ENCODE results near the gene PEAK1. TPM values are rescaled to one million over a fixed set of nuclear protein-coding genes. Genes with fewer than 3 reads are reported as not detected.

The PEAK1 gene
- total RNA-seq, 1 donor from 2014 or later = 60.0 TPM

DNA sequence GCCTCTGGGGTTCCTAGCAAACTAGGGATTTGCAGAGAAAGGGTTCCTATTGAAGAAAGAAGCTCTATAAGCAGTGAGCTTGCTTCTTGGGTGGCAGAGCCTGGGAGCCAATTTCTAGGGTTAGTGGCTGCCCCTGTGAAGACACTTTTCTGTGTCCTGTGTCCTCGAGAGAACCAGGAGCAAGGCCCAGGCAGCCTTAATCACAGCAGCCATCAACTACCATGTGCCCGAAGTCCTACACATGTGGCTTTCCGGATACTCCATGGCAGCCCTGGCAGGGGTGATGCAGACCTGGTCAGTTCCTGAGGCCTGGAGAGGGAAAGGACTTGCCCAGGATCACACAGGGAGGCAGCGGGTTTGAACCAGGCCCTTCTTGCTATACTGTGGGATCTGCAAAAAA, 321.3 kb downstream of the PEAK1 start:
- Histone ChIP-seq H3K4me1 (ENCODE audit: control insufficient read depth in 3 of 3, insufficient read depth in 3 of 3, low read length in 3 of 3) (no peaks in the 10 kb centered on the region), H3K4me3 (ENCODE audit: low read length in 3 of 3) (no peak overlapping the region), H3K27me3 (ENCODE audit: control insufficient read depth in 3 of 3, insufficient read depth in 3 of 3, low read length in 3 of 3) (no peaks in the 10 kb centered on the region), H3K27ac (ENCODE audit: low read depth, low read length) (no peak overlapping the region), H3K36me3 (ENCODE audit: control insufficient read depth in 3 of 3, insufficient read depth in 3 of 3, low read length in 3 of 3) (no peaks in the 10 kb centered on the region), H3K9ac (ENCODE audit: low read depth in 1 of 3, low read length in 3 of 3) (no peak overlapping the region), H3K9me3 (ENCODE audit: control insufficient read depth in 3 of 3, low read length in 3 of 3) (no peaks in the 10 kb centered on the region)

DNA sequence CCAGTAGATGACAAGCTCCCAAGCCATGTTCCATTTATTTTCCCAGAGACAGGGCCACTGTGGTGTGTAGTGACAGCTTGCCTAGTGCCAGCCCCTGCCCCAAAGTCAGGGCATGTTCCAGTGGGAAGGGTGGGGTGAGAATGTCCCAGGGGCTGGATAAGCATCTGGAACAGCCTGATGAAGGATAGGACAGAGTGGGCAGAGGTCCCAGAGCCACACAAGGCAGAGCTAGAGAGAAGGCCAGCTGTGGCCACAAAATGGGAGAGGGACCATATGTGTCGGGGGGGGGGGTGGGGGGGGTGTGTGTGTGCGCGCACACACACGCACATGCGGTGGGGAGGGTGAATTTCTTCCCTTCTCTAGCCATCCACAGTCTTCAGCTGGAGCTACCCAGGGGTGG, 322.0 kb downstream of the PEAK1 start:
- Histone ChIP-seq H3K4me3 (ENCODE audit: low read length in 3 of 3) (no peak overlapping the region), H3K36me3 (ENCODE audit: control insufficient read depth in 3 of 3, insufficient read depth in 3 of 3, low read length in 3 of 3) (no peaks in the 10 kb centered on the region), H3K27ac (ENCODE audit: low read depth, low read length) (no peak overlapping the region), H3K9me3 (ENCODE audit: control insufficient read depth in 3 of 3, low read length in 3 of 3) (no peaks in the 10 kb centered on the region), H3K4me1 (ENCODE audit: control insufficient read depth in 3 of 3, insufficient read depth in 3 of 3, low read length in 3 of 3) (no peaks in the 10 kb centered on the region), H3K27me3 (ENCODE audit: control insufficient read depth in 3 of 3, insufficient read depth in 3 of 3, low read length in 3 of 3) (no peaks in the 10 kb centered on the region), H3K9ac (ENCODE audit: low read depth in 1 of 3, low read length in 3 of 3) (no peak overlapping the region)

- Histone ChIP-seq H3K27me3 (ENCODE audit: control insufficient read depth in 3 of 3, insufficient read depth in 3 of 3, low read length in 3 of 3) (no peaks in the 10 kb centered on the region), H3K9ac (ENCODE audit: low read depth in 1 of 3, low read length in 3 of 3) (no peak overlapping the region), H3K27ac (ENCODE audit: low read depth, low read length) (no peak overlapping the region), H3K4me3 (ENCODE audit: low read length in 3 of 3) (no peak overlapping the region), H3K4me1 (ENCODE audit: control insufficient read depth in 3 of 3, insufficient read depth in 3 of 3, low read length in 3 of 3) (no peaks in the 10 kb centered on the region), H3K36me3 (ENCODE audit: control insufficient read depth in 3 of 3, insufficient read depth in 3 of 3, low read length in 3 of 3) (no peaks in the 10 kb centered on the region), H3K9me3 (ENCODE audit: control insufficient read depth in 3 of 3, low read length in 3 of 3) (no peaks in the 10 kb centered on the region)
These were observed 322.6 kb downstream of the PEAK1 start for GRCh38 chr15:77097248-77097721.

- Histone ChIP-seq H3K4me1 (ENCODE audit: control insufficient read depth in 3 of 3, insufficient read depth in 3 of 3, low read length in 3 of 3) (no peaks in the 10 kb centered on the region), H3K27ac (ENCODE audit: low read depth, low read length) (no peak overlapping the region), H3K36me3 (ENCODE audit: control insufficient read depth in 3 of 3, insufficient read depth in 3 of 3, low read length in 3 of 3) (no peaks in the 10 kb centered on the region), H3K4me3 (ENCODE audit: low read length in 3 of 3) (no peak overlapping the region), H3K9ac (ENCODE audit: low read depth in 1 of 3, low read length in 3 of 3) (no peak overlapping the region), H3K9me3 (ENCODE audit: control insufficient read depth in 3 of 3, low read length in 3 of 3) (no peaks in the 10 kb centered on the region), H3K27me3 (ENCODE audit: control insufficient read depth in 3 of 3, insufficient read depth in 3 of 3, low read length in 3 of 3) (no peaks in the 10 kb centered on the region)
These were observed 323.4 kb downstream of the PEAK1 start for GRCh38 chr15:77096541-77096940.

GRCh38 chr15:77096138-77096537, 323.8 kb downstream of the PEAK1 start:
- H3K27ac ChIP-seq (ENCODE audit: low read depth, low read length) = no peak overlapping the region
- H3K27me3 ChIP-seq (ENCODE audit: control insufficient read depth in 3 of 3, insufficient read depth in 3 of 3, low read length in 3 of 3) = no peaks in the 10 kb centered on the region
- no peaks in the 10 kb centered on the region for H3K36me3 ChIP-seq (ENCODE audit: control insufficient read depth in 3 of 3, insufficient read depth in 3 of 3, low read length in 3 of 3)
- H3K4me3 ChIP-seq (ENCODE audit: low read length in 3 of 3) = no peak overlapping the region
- H3K9ac ChIP-seq (ENCODE audit: low read depth in 1 of 3, low read length in 3 of 3) = no peak overlapping the region
- no peaks in the 10 kb centered on the region for H3K4me1 ChIP-seq (ENCODE audit: control insufficient read depth in 3 of 3, insufficient read depth in 3 of 3, low read length in 3 of 3)
- H3K9me3 ChIP-seq (ENCODE audit: control insufficient read depth in 3 of 3, low read length in 3 of 3) = no peaks in the 10 kb centered on the region

- H3K9ac ChIP-seq (ENCODE audit: low read depth in 1 of 3, low read length in 3 of 3) = no peak overlapping the region
- H3K36me3 ChIP-seq (ENCODE audit: control insufficient read depth in 3 of 3, insufficient read depth in 3 of 3, low read length in 3 of 3) = no peaks in the 10 kb centered on the region
- H3K27ac ChIP-seq (ENCODE audit: low read depth, low read length) = no peak overlapping the region
- no peak overlapping the region for H3K4me3 ChIP-seq (ENCODE audit: low read length in 3 of 3)
- no peaks in the 10 kb centered on the region for H3K9me3 ChIP-seq (ENCODE audit: control insufficient read depth in 3 of 3, low read length in 3 of 3)
- no peaks in the 10 kb centered on the region for H3K27me3 ChIP-seq (ENCODE audit: control insufficient read depth in 3 of 3, insufficient read depth in 3 of 3, low read length in 3 of 3)
- no peaks in the 10 kb centered on the region for H3K4me1 ChIP-seq (ENCODE audit: control insufficient read depth in 3 of 3, insufficient read depth in 3 of 3, low read length in 3 of 3)
These were observed 325.4 kb downstream of the PEAK1 start for GRCh38 chr15:77094397-77095030.

- H3K27ac ChIP-seq (ENCODE audit: low read depth, low read length) = no peak overlapping the region
- H3K27me3 ChIP-seq (ENCODE audit: control insufficient read depth in 3 of 3, insufficient read depth in 3 of 3, low read length in 3 of 3) = no peaks in the 10 kb centered on the region
- H3K36me3 ChIP-seq (ENCODE audit: control insufficient read depth in 3 of 3, insufficient read depth in 3 of 3, low read length in 3 of 3) = no peaks in the 10 kb centered on the region
- H3K4me3 ChIP-seq (ENCODE audit: low read length in 3 of 3) = no peak overlapping the region
- no peaks in the 10 kb centered on the region for H3K9me3 ChIP-seq (ENCODE audit: control insufficient read depth in 3 of 3, low read length in 3 of 3)
- no peak overlapping the region for H3K9ac ChIP-seq (ENCODE audit: low read depth in 1 of 3, low read length in 3 of 3)
- no peaks in the 10 kb centered on the region for H3K4me1 ChIP-seq (ENCODE audit: control insufficient read depth in 3 of 3, insufficient read depth in 3 of 3, low read length in 3 of 3)
These were observed 326.5 kb downstream of the PEAK1 start for GRCh38 chr15:77093436-77093835.

- Histone ChIP-seq H3K9me3 (ENCODE audit: control insufficient read depth in 3 of 3, low read length in 3 of 3) (no peaks in the 10 kb centered on the region), H3K9ac (ENCODE audit: low read depth in 1 of 3, low read length in 3 of 3) (no peak overlapping the region), H3K27ac (ENCODE audit: low read depth, low read length) (no peak overlapping the region), H3K36me3 (ENCODE audit: control insufficient read depth in 3 of 3, insufficient read depth in 3 of 3, low read length in 3 of 3) (no peaks in the 10 kb centered on the region), H3K4me1 (ENCODE audit: control insufficient read depth in 3 of 3, insufficient read depth in 3 of 3, low read length in 3 of 3) (no peaks in the 10 kb centered on the region), H3K4me3 (ENCODE audit: low read length in 3 of 3) (no peak overlapping the region), H3K27me3 (ENCODE audit: control insufficient read depth in 3 of 3, insufficient read depth in 3 of 3, low read length in 3 of 3) (no peaks in the 10 kb centered on the region)
These were observed 328.8 kb downstream of the PEAK1 start for GRCh38 chr15:77091097-77091496.

- Histone ChIP-seq H3K4me3 (ENCODE audit: low read length in 3 of 3) (no peak overlapping the region), H3K9ac (ENCODE audit: low read depth in 1 of 3, low read length in 3 of 3) (no peak overlapping the region), H3K36me3 (ENCODE audit: control insufficient read depth in 3 of 3, insufficient read depth in 3 of 3, low read length in 3 of 3) (no peaks in the 10 kb centered on the region), H3K4me1 (ENCODE audit: control insufficient read depth in 3 of 3, insufficient read depth in 3 of 3, low read length in 3 of 3) (peaks cover 0 to 17% (median 7%) of the 10 kb centered on the region in 3 donors), H3K9me3 (ENCODE audit: control insufficient read depth in 3 of 3, low read length in 3 of 3) (no peaks in the 10 kb centered on the region), H3K27ac (ENCODE audit: low read depth, low read length) (no peak overlapping the region), H3K27me3 (ENCODE audit: control insufficient read depth in 3 of 3, insufficient read depth in 3 of 3, low read length in 3 of 3) (no peaks in the 10 kb centered on the region)
These were observed 332.7 kb downstream of the PEAK1 start for GRCh38 chr15:77087213-77087612.

DNA sequence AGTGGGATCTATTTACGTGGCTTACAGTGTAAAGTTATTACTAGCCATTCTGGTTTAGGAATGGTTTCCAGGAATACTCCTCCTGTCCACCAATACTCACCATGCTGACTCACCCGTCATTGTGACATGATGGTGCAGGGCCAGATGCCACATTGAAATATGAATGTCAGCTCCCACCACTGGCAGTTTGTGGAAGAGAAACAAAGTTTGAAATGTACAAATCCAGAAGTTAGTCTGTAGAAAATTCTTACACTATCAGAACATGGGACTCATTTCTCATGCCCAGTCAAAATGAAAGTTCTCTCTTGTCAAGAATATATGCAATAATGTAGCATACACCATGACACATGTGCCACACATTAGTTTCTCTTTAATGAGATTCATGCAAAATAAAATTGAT, 334.6 kb downstream of the PEAK1 start:
- no peak overlapping the region for H3K9ac ChIP-seq (ENCODE audit: low read depth in 1 of 3, low read length in 3 of 3)
- peak overlapping the region; percentile 64 for H3K27ac ChIP-seq (ENCODE audit: low read depth, low read length)

More for the DNA sequence above, 334.6 kb downstream of the PEAK1 start:
- H3K27me3 ChIP-seq (ENCODE audit: control insufficient read depth in 3 of 3, insufficient read depth in 3 of 3, low read length in 3 of 3) = no peaks in the 10 kb centered on the region
- peaks cover 0 to 17% (median 7%) of the 10 kb centered on the region in 3 donors for H3K4me1 ChIP-seq (ENCODE audit: control insufficient read depth in 3 of 3, insufficient read depth in 3 of 3, low read length in 3 of 3)
- no peak overlapping the region for H3K4me3 ChIP-seq (ENCODE audit: low read length in 3 of 3)
- H3K36me3 ChIP-seq (ENCODE audit: control insufficient read depth in 3 of 3, insufficient read depth in 3 of 3, low read length in 3 of 3) = no peaks in the 10 kb centered on the region
- no peaks in the 10 kb centered on the region for H3K9me3 ChIP-seq (ENCODE audit: control insufficient read depth in 3 of 3, low read length in 3 of 3)

Data from skeletal muscle tissue (tissue), 4 donors.